ENCODE results near the gene ADAMTS17. TPM values are rescaled to one million over a fixed set of nuclear protein-coding genes. Genes with fewer than 3 reads are reported as not detected.
"Not testable (repeated sequence)": the region's sequence is repeated elsewhere in the genome, so short reads cannot be mapped to it uniquely, and the experiment has no call there.

ADAMTS17 gene
- total RNA-seq, 1 donor from 2014 or later: 4.8 TPM

DNA sequence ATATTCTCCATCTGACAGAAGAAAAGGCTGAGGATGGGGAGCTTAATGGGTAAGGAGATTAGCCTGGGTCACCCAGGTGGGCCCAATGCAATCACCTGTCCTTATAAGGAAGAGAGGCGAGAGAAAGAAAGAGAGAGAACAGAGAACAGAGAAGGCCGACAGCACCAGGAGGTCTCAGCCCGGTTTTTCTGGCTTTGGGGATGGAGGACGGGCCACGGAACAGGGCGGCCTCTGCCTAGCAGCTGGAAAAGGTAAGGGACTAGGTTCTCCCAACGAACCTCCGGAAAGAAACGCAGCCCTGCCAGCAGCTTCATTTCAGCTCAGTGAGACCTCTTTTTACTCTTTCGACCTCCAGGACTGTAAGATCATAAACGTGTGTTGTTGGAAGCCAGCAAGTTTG lies 412.5 kb downstream of the ADAMTS17 start:
- peak overlapping the region; percentile 87 for H3K4me3 Mint-ChIP-seq (ENCODE audit: unreplicated experiment)
- H3K27me3 Mint-ChIP-seq (ENCODE audit: unreplicated experiment): peaks cover 17% of the 10 kb centered on the region
- no peaks in the 10 kb centered on the region for H3K36me3 Mint-ChIP-seq (ENCODE audit: low read depth, unreplicated experiment)
- H3K4me1 Mint-ChIP-seq (ENCODE audit: unreplicated experiment): peaks cover 11% of the 10 kb centered on the region
- H3K9me3 Mint-ChIP-seq (ENCODE audit: unreplicated experiment): no peaks in the 10 kb centered on the region
- TF ChIP-seq, protein P1, sequence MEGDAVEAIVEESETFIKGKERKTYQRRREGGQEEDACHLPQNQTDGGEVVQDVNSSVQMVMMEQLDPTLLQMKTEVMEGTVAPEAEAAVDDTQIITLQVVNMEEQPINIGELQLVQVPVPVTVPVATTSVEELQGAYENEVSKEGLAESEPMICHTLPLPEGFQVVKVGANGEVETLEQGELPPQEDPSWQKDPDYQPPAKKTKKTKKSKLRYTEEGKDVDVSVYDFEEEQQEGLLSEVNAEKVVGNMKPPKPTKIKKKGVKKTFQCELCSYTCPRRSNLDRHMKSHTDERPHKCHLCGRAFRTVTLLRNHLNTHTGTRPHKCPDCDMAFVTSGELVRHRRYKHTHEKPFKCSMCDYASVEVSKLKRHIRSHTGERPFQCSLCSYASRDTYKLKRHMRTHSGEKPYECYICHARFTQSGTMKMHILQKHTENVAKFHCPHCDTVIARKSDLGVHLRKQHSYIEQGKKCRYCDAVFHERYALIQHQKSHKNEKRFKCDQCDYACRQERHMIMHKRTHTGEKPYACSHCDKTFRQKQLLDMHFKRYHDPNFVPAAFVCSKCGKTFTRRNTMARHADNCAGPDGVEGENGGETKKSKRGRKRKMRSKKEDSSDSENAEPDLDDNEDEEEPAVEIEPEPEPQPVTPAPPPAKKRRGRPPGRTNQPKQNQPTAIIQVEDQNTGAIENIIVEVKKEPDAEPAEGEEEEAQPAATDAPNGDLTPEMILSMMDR (IDR thresholded peaks at IDR 0.05; ENCODE audit: unreplicated experiment): no peak
- H3K27ac Mint-ChIP-seq (ENCODE audit: unreplicated experiment): no peak overlapping the region
- no peak for DNase-seq (ENCODE audit: low spot score)

DNA sequence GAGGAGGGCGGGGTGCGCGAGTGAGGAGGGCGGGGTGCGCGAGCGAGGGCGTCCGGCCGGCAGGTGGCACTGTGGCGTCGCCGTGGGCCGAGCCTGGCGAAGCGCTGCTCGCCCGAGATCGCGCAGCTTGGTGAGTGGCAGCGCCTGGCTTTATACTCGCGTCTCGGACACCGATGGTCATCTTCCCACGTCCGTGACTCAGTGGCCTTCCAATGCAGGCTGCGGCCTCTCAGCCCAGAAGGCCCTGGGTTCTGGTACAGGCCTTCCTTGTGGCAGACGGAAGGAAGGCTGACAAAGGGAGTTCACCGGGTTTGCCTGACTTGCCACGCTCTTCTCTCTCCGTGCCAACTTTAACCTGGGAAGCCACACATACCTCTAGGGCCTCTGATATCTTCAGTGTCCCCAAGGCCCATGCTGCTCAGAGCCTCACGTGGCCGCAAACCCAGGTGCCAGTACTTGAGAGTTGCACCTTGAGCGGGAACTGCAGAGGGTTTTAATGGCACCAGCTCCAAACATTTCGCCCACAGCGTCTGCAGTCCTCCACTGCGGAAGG lies 413.3 kb downstream of the ADAMTS17 start:
- Mint-ChIP-seq H3K27me3 (ENCODE audit: unreplicated experiment) (peaks cover 17% of the 10 kb centered on the region), H3K4me3 (ENCODE audit: unreplicated experiment) (peak overlapping the region; percentile 87), H3K9me3 (ENCODE audit: unreplicated experiment) (no peaks in the 10 kb centered on the region), H3K27ac (ENCODE audit: unreplicated experiment) (peak overlapping the region; percentile 48), H3K4me1 (ENCODE audit: unreplicated experiment) (peaks cover 11% of the 10 kb centered on the region), H3K36me3 (ENCODE audit: low read depth, unreplicated experiment) (no peaks in the 10 kb centered on the region)
- TF ChIP-seq, protein P1 (IDR thresholded peaks at IDR 0.05; ENCODE audit: unreplicated experiment): peak; percentile 61
- DNase-seq (ENCODE audit: low spot score): peak; percentile 70

DNA sequence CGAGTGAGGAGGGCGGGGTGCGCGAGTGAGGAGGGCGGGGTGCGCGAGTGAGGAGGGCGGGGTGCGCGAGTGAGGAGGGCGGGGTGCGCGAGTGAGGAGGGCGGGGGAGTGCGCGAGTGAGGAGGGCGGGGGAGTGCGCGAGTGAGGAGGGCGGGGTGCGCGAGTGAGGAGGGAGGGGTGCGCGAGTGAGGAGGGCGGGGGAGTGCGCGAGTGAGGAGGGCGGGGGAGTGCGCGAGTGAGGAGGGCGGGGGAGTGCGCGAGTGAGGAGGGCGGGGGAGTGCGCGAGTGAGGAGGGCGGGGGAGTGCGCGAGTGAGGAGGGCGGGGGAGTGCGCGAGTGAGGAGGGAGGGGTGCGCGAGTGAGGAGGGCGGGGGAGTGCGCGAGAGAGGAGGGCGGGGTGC lies 415.2 kb downstream of the ADAMTS17 start:
- not testable (repeated sequence) for H3K36me3 Mint-ChIP-seq (ENCODE audit: low read depth, unreplicated experiment); H3K9me3 Mint-ChIP-seq (ENCODE audit: unreplicated experiment); H3K4me3 Mint-ChIP-seq (ENCODE audit: unreplicated experiment); DNase-seq (ENCODE audit: low spot score); H3K27ac Mint-ChIP-seq (ENCODE audit: unreplicated experiment)
- Mint-ChIP-seq H3K4me1 (ENCODE audit: unreplicated experiment) (peaks cover 11% of the 10 kb centered on the region), H3K27me3 (ENCODE audit: unreplicated experiment) (peaks cover 17% of the 10 kb centered on the region)

DNA sequence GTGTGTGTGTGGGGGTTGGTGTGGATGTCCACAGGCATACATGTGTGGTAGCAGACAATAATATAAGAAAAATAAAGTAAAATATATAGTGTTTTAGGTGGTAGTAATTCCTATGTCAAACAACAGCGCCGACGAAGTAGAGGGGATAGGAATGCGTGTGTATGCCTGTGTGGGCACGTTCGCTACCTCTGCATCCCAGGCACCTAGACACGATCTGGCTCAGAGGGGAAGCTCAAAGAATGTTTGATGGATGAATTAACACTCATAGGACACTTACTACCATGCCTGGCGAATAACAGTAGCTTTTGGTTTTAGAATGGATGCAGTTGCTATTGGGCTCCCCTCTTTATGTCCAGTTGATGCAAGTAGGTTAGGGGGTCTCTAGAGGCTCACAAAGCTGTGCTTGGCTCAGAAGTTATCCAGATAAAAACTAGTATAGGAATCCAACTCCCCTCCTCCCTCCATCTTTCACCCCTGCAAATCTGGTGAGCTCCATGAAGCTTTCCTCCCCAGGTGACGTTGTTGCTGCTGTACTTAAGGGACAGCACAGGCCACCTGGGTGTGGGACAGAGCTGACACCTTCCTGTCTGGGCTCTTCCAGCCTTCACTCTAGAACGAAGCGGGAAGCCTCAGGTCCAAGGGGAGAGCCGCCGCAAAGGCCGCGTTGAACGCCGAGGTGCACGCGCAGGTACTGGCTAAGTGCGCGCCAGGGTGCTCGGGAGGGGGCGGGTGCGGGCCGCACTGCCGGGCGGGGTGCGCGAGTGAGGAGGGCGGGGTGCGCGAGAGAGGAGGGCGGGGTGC lies 415.9 kb downstream of the ADAMTS17 start:
- Mint-ChIP-seq H3K4me1 (ENCODE audit: unreplicated experiment) (peaks cover 11% of the 10 kb centered on the region), H3K27me3 (ENCODE audit: unreplicated experiment) (peaks cover 17% of the 10 kb centered on the region), H3K36me3 (ENCODE audit: low read depth, unreplicated experiment) (no peaks in the 10 kb centered on the region), H3K9me3 (ENCODE audit: unreplicated experiment) (no peaks in the 10 kb centered on the region), H3K4me3 (ENCODE audit: unreplicated experiment) (peak overlapping the region; percentile 92), H3K27ac (ENCODE audit: unreplicated experiment) (no peak overlapping the region)
- TF ChIP-seq, protein P1 (IDR thresholded peaks at IDR 0.05; ENCODE audit: unreplicated experiment): no peak
- DNase-seq (ENCODE audit: low spot score): peak; percentile 25

DNA sequence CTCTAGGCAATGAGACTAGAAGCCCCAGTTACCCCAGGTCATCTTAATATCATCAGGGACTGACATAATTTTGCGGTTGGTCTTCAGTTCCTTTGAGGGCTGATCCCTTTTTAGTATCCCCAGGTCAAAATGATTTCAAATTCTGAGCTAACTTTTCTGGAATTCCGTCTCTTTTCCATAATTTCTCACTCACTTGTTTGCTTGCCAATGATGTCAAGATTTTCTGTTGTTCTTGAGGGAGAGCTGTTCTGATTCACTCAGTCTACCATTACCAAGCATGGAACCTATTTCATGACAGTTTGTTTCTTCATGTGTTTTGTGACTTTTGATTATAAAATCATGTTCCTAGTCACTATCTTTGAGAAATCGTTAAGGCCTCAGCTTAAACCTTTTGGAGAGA lies 418.1 kb downstream of the ADAMTS17 start:
- H3K4me1 Mint-ChIP-seq (ENCODE audit: unreplicated experiment): peaks cover 3% of the 10 kb centered on the region
- TF ChIP-seq, protein P1 (IDR thresholded peaks at IDR 0.05; ENCODE audit: unreplicated experiment): no peak
- H3K9me3 Mint-ChIP-seq (ENCODE audit: unreplicated experiment): no peaks in the 10 kb centered on the region
- no peak overlapping the region for H3K4me3 Mint-ChIP-seq (ENCODE audit: unreplicated experiment)
- no peaks in the 10 kb centered on the region for H3K36me3 Mint-ChIP-seq (ENCODE audit: low read depth, unreplicated experiment)
- no peak for DNase-seq (ENCODE audit: low spot score)
- H3K27me3 Mint-ChIP-seq (ENCODE audit: unreplicated experiment): peaks cover 16% of the 10 kb centered on the region
- H3K27ac Mint-ChIP-seq (ENCODE audit: unreplicated experiment): no peak overlapping the region

Other genes starting within 250 kb of the ADAMTS17 start
- gene CERS3, start 187.0 kb upstream of the ADAMTS17 start, total RNA-seq (ENCODE audit: unreplicated experiment): not detected